ENCODE measurements around the gene LIN37. TPM values are rescaled to one million over a fixed set of nuclear protein-coding genes. Genes with fewer than 3 reads are reported as not detected.

The LIN37 gene
- total and polyA plus RNA-seq, 9 of the 15 experiments (the other 6 are each of a cell fraction or from before 2014, with no cell fraction given): 1.2 to 12.5 (median 8.6) TPM

- TF ChIP-seq DPF2 (IDR thresholded peaks at IDR 0.05) (peak; percentile 35), PRDM10 (IDR thresholded peaks at IDR 0.05; ENCODE audit: partially characterized antibody) (no peak), ZNF408 (CRISPR knock-in tag; IDR thresholded peaks at IDR 0.05; ENCODE audit: low read depth) (no peak), KLF1 (tag; IDR thresholded peaks at IDR 0.05) (no peak), GABPB2 (CRISPR knock-in tag; conservative IDR thresholded peaks at IDR 0.05) (no peak), NONO (IDR thresholded peaks at IDR 0.05; ENCODE audit: low read depth in 2 of 2, low read length in 1 of 2) (no peak), HMGN3 (IDR thresholded peaks at IDR 0.05; ENCODE audit: borderline replicate concordance, extremely low read depth, insufficient read length, low read depth, low read length) (peak; percentile 54), ZBTB2 (IDR thresholded peaks at IDR 0.05) (0 out of 2 replicates have a peak, but pooled peaks have one; percentile 43), EWSR1 (IDR thresholded peaks at IDR 0.05; ENCODE audit: borderline replicate concordance, low read depth, partially characterized antibody) (no peak), CHD2 (IDR thresholded peaks at IDR 0.05; ENCODE audit: low read depth, low read length) (no peak), ZFX (CRISPR knock-in tag; IDR thresholded peaks at IDR 0.05) (peak; percentile 74), NR0B1 (IDR thresholded peaks at IDR 0.05; ENCODE audit: partially characterized antibody) (no peak), HES1 (IDR thresholded peaks at IDR 0.05; ENCODE audit: low read depth) (no peak), VEZF1 (CRISPR knock-in tag; IDR thresholded peaks at IDR 0.05) (no peak), ZNF280B (CRISPR knock-in tag; IDR thresholded peaks at IDR 0.05) (no peak), SMAD4 (CRISPR knock-in tag; conservative IDR thresholded peaks at IDR 0.05) (0 out of 2 replicates have a peak, but pooled peaks have one; percentile 44), MXI1 (IDR thresholded peaks at IDR 0.05; ENCODE audit: low read depth, low read length) (no peak)
These were observed 8.9 kb downstream of the LIN37 start (continued) for GRCh38 chr19:35757231-35757748.

Data from K562 (cell line).